GM12874 (cell line): ENCODE measurements around the gene BCL7A.

Source experiments
- CTCF ChIP-seq: IDR thresholded peaks from 2 replicates; pipeline ENCODE4 v1.5.1; 2011; ENCODE audit warnings: low read depth, mild to moderate bottlenecking, control low read depth, low read length, moderate library complexity; ENCODE audit not compliant: insufficient read depth

The BCL7A gene

GRCh38 chr12:122086116-122086515, 64.4 kb downstream of the BCL7A start:
- TF ChIP-seq CTCF = no peak

GRCh38 chr12:122086641-122087285, 65.1 kb downstream of the BCL7A start:
- TF ChIP-seq CTCF = no peak

GRCh38 chr12:122087431-122088178, 65.9 kb downstream of the BCL7A start:
- TF ChIP-seq CTCF = no peak

GRCh38 chr12:122088179-122088810, 66.6 kb downstream of the BCL7A start:
- TF ChIP-seq CTCF = no peak

- no peak for TF ChIP-seq CTCF
These were observed 67.4 kb downstream of the BCL7A start for GRCh38 chr12:122089077-122089476.

GRCh38 chr12:122090759-122091515, 69.3 kb downstream of the BCL7A start:
- no peak for TF ChIP-seq CTCF
